ENCODE measurements around the gene KLHL3. TPM values are rescaled to one million over a fixed set of nuclear protein-coding genes. Genes with fewer than 3 reads are reported as not detected.

Gene KLHL3
- total RNA-seq, 6 donors from 2014 or later, result 2.7 to 17.8 (median 5.2) TPM

GRCh38 chr5:137733922-137734321, 2.0 kb downstream of the KLHL3 start:
- Histone ChIP-seq H3K27me3 (no peaks in the 10 kb centered on the region), H3K4me1 (peaks cover 12 to 37% (median 23%) of the 10 kb centered on the region in 4 donors), H3K27ac (peak overlapping the region in 1 of 4 donors; percentile 63), H3K4me3 (no peak overlapping the region), H3K9me3 (peaks cover 0 to 3% (median 0%) of the 10 kb centered on the region in 4 donors), H3K36me3 (no peaks in the 10 kb centered on the region)
- ATAC-seq (ENCODE audit: low FRiP score in 2 of 2) (no peak), DNase-seq (no peak)
- 83 to 91% methylated on average over 1 to 3 of the region's 3 CpGs for WGBS, 2 donors
- no peak for TF ChIP-seq POLR2A (IDR thresholded peaks at IDR 0.05)
- TF ChIP-seq EP300 (IDR thresholded peaks at IDR 0.05), result no peak
- no peak for TF ChIP-seq CTCF (IDR thresholded peaks at IDR 0.05)
- TF ChIP-seq POLR2AphosphoS5 (IDR thresholded peaks at IDR 0.05), result no peak

GRCh38 chr5:137733006-137733405, 2.9 kb downstream of the KLHL3 start:
- Histone ChIP-seq H3K36me3 (no peaks in the 10 kb centered on the region), H3K9me3 (peaks cover 0 to under 1% (median 0%) of the 10 kb centered on the region in 4 donors), H3K27ac (no peak overlapping the region), H3K27me3 (no peaks in the 10 kb centered on the region), H3K4me3 (no peak overlapping the region), H3K4me1 (peaks cover 12 to 34% (median 23%) of the 10 kb centered on the region in 4 donors)
- TF ChIP-seq EP300 (IDR thresholded peaks at IDR 0.05) (no peak), CTCF (IDR thresholded peaks at IDR 0.05) (no peak)
- DNase-seq (no peak), ATAC-seq (ENCODE audit: low FRiP score in 2 of 2) (no peak)
- 87 to 90% methylated on average over 3 of the region's 3 CpGs for WGBS, 2 donors

- Histone ChIP-seq H3K36me3 (no peaks in the 10 kb centered on the region), H3K4me1 (peaks cover 8 to 17% (median 14%) of the 10 kb centered on the region in 4 donors), H3K27ac (no peak overlapping the region), H3K27me3 (no peaks in the 10 kb centered on the region), H3K9me3 (no peaks in the 10 kb centered on the region), H3K4me3 (no peak overlapping the region)
- WGBS, 2 donors, result 85 to 89% methylated on average over 3 of the region's 3 CpGs
- no peak for TF ChIP-seq POLR2A (IDR thresholded peaks at IDR 0.05)
- TF ChIP-seq POLR2AphosphoS5 (IDR thresholded peaks at IDR 0.05), result no peak
- no peak for TF ChIP-seq EP300 (IDR thresholded peaks at IDR 0.05)
- TF ChIP-seq CTCF (IDR thresholded peaks at IDR 0.05), result no peak
- DNase-seq (no peak), ATAC-seq (ENCODE audit: low FRiP score in 2 of 2) (peak in 1 of 2 donors; percentile 44)
Measured at GRCh38 chr5:137731176-137731575, 4.7 kb downstream of the KLHL3 start.

GRCh38 chr5:137730336-137730735, 5.6 kb downstream of the KLHL3 start:
- DNase-seq (no peak), ATAC-seq (ENCODE audit: low FRiP score in 2 of 2) (no peak)
- Histone ChIP-seq H3K36me3 (no peaks in the 10 kb centered on the region), H3K27me3 (no peaks in the 10 kb centered on the region), H3K9me3 (no peaks in the 10 kb centered on the region), H3K4me3 (no peak overlapping the region), H3K27ac (no peak overlapping the region), H3K4me1 (peaks cover 0 to 9% (median 7%) of the 10 kb centered on the region in 4 donors)
- no peak for TF ChIP-seq POLR2AphosphoS5 (IDR thresholded peaks at IDR 0.05)
- no peak for TF ChIP-seq POLR2A (IDR thresholded peaks at IDR 0.05)
- TF ChIP-seq EP300 (IDR thresholded peaks at IDR 0.05), result no peak
- no peak for TF ChIP-seq CTCF (IDR thresholded peaks at IDR 0.05)

GRCh38 chr5:137728048-137728447, 7.8 kb downstream of the KLHL3 start:
- ATAC-seq (ENCODE audit: low FRiP score in 2 of 2) (no peak), DNase-seq (no peak)
- no peaks in the 10 kb centered on the region for H3K36me3 ChIP-seq
- no peak for TF ChIP-seq POLR2AphosphoS5 (IDR thresholded peaks at IDR 0.05)
- no peak for TF ChIP-seq POLR2A (IDR thresholded peaks at IDR 0.05)
- TF ChIP-seq CTCF (IDR thresholded peaks at IDR 0.05), result no peak
- no peak for TF ChIP-seq EP300 (IDR thresholded peaks at IDR 0.05)
- H3K27ac ChIP-seq, result no peak overlapping the region
- no peaks in the 10 kb centered on the region for H3K4me1 ChIP-seq
- no peaks in the 10 kb centered on the region for H3K27me3 ChIP-seq
- no peak overlapping the region for H3K4me3 ChIP-seq
- WGBS, 2 donors, result 83 to 86% methylated on average over 1 of the region's 1 CpG
- no peaks in the 10 kb centered on the region for H3K9me3 ChIP-seq

Data from upper lobe of left lung (tissue), 6 donors.